ENCODE results near the gene PRKG1. TPM values are rescaled to one million over a fixed set of nuclear protein-coding genes. Genes with fewer than 3 reads are reported as not detected.

PRKG1 gene
- total and polyA plus RNA-seq, 2 of the 8 experiments (the other 6 are each of a cell fraction or from before 2014, with no cell fraction given) = 4.2 to 15.2 TPM

- Histone ChIP-seq H3K36me3 (ENCODE audit: control insufficient read depth in 2 of 4, insufficient read depth in 4 of 4, low read length in 3 of 4) (peaks cover 0 to 5% (median 0%) of the 10 kb centered on the region in 4 experiments; a peak in 1 of 8 replicates), H2BK5ac (ENCODE audit: low read depth, low read length) (no peak overlapping the region), H3K56ac (replicated peaks; ENCODE audit: insufficient read length, low read depth, low read length) (no peak overlapping the region), H4K8ac (ENCODE audit: extremely low read depth, insufficient read depth, low read length) (no peak overlapping the region), H3K4me2 (ENCODE audit: insufficient read depth in 1 of 2, low read depth in 2 of 2, low read length in 2 of 2) (no peak overlapping the region), H2BK15ac (ENCODE audit: low read length) (no peak overlapping the region), H3K27ac (ENCODE audit: low read depth, low read length) (no peak overlapping the region), H3K18ac (ENCODE audit: extremely low read depth, low read length) (no peak overlapping the region), H3K9ac (replicated peaks in 1 of 4; ENCODE audit: extremely low read depth in 1 of 4, low read depth in 3 of 4, low read length in 3 of 4) (no peak overlapping the region), H3K23me2 (ENCODE audit: low read depth, low read length) (no peaks in the 10 kb centered on the region), H3K4me1 (replicated peaks in 1 of 4; ENCODE audit: control insufficient read depth in 3 of 4, insufficient read depth in 4 of 4, low read length in 3 of 4) (peaks cover 0 to 7% (median 1%) of the 10 kb centered on the region in 4 experiments; a peak in 2 of 7 replicates), H3K79me1 (ENCODE audit: low read depth, low read length) (no peaks in the 10 kb centered on the region), H2BK120ac (replicated peaks; ENCODE audit: low read depth, low read length) (no peak overlapping the region), H2AFZ (ENCODE audit: low read length) (no peak overlapping the region), H2BK12ac (ENCODE audit: low read depth, low read length) (no peak overlapping the region), H2AK5ac (ENCODE audit: low read depth, low read length) (no peak overlapping the region), H3K27me3 (replicated peaks in 1 of 4; ENCODE audit: control insufficient read depth in 3 of 4, extremely low read depth in 1 of 4, insufficient read depth in 3 of 4, low read length in 3 of 4) (no peaks in the 10 kb centered on the region), H2BK20ac (ENCODE audit: low read length) (no peak overlapping the region), H3K4ac (replicated peaks; ENCODE audit: insufficient read length, low read depth, low read length) (no peak overlapping the region), H3K14ac (ENCODE audit: insufficient read length) (no peak overlapping the region), H3K23ac (ENCODE audit: insufficient read length) (no peak overlapping the region), H3K9me3 (ENCODE audit: insufficient read depth in 2 of 2, low read depth in 1 of 2, low read length in 1 of 2) (no peaks in the 10 kb centered on the region), H4K5ac (ENCODE audit: insufficient read length, low read depth, low read length) (no peak overlapping the region), H4K20me1 (replicated peaks in 1 of 2; ENCODE audit: control insufficient read depth in 1 of 2, insufficient read depth in 2 of 2, low read length in 2 of 2) (no peaks in the 10 kb centered on the region), H4K91ac (replicated peaks; ENCODE audit: insufficient read length, low read length) (no peak overlapping the region), H3K4me3 (ENCODE audit: extremely low read depth in 1 of 4, insufficient read depth in 2 of 4, low read depth in 3 of 4, low read length in 4 of 4) (no peak overlapping the region), H3K79me2 (ENCODE audit: control insufficient read depth in 1 of 2, insufficient read depth in 2 of 2, low read length in 2 of 2) (no peaks in the 10 kb centered on the region)
- no peak for FAIRE-seq
- WGBS, 2 experiments (ENCODE audit: extremely low coverage in 1 of 2, insufficient coverage in 1 of 2, insufficient read length in 1 of 2, insufficient replicate concordance in 2 of 2, low coverage in 1 of 2, low lambda C conversion rate in 2 of 2, missing lambda C conversion rate in 1 of 2) = 100% methylated on average over 1 of the region's 1 CpG; no CpG with 5 or more reads in 1 of the 2 experiments
- TF ChIP-seq RAD21 (IDR thresholded peaks at IDR 0.05 in 1 of 2, conservative IDR thresholded peaks at IDR 0.05 in 1 of 2; ENCODE audit: low read depth in 2 of 2, low read length in 2 of 2) (no peak), SP1 (IDR thresholded peaks at IDR 0.05; ENCODE audit: low read depth, low read length) (no peak), SIN3A (conservative IDR thresholded peaks at IDR 0.05 in 1 of 2, IDR thresholded peaks at IDR 0.05 in 1 of 2; ENCODE audit: low read depth in 1 of 2, low read length in 2 of 2) (no peak), CHD2 (IDR thresholded peaks at IDR 0.05; ENCODE audit: low read length) (no peak), TBP (IDR thresholded peaks at IDR 0.05; ENCODE audit: low read depth, low read length) (no peak), SIX5 (IDR thresholded peaks at IDR 0.05; ENCODE audit: low read depth, low read length) (no peak), TAF7 (optimal IDR thresholded peaks at IDR 0.05; ENCODE audit: borderline replicate concordance, low read depth, low read length) (no peak)
- CTCF ChIA-PET (ENCODE audit: partially characterized antibody) = interaction anchor here (0.7 to 6.8 kb wide), 4 partner anchors 10 to 834 kb away, joined by 3 to 37 read pairs (median 6); no protein-coding TSS in a partner anchor
- no peak for DNase-seq (ENCODE audit: low read depth in 1 of 2, low spot score in 2 of 2)
- POLR2A ChIA-PET (ENCODE audit: partially characterized antibody) = no interaction called here
These were observed 307.9 kb downstream of the PRKG1 start for GRCh38 chr10:51382181-51382580.

All from H1 (cell line).